Cerebellar nuclear complex (tissue), 1 donor: ENCODE results near the gene CNDP2.
"Not testable (repeated sequence)": the region's sequence is repeated elsewhere in the genome, so short reads cannot be mapped to it uniquely, and the experiment has no call there.

ENCODE experiments used
- DNase-seq, 2 experiments: peaks; one replicate each; lab custom pipeline; 2025; lab: John Stamatoyannopoulos, UW

Gene CNDP2

GRCh38 chr18:74534981-74535649, 39.0 kb downstream of the CNDP2 start:
- no peak for DNase-seq

GRCh38 chr18:74539289-74539688, 43.1 kb downstream of the CNDP2 start:
- DNase-seq = no peak

- no peak for DNase-seq
Observed at GRCh38 chr18:74540652-74541421, 44.7 kb downstream of the CNDP2 start.

GRCh38 chr18:74541703-74542555, 45.8 kb downstream of the CNDP2 start:
- no peak for DNase-seq

GRCh38 chr18:74544898-74545297, 48.7 kb downstream of the CNDP2 start:
- no peak for DNase-seq

GRCh38 chr18:74546007-74546406, 49.8 kb downstream of the CNDP2 start:
- DNase-seq = no peak

- DNase-seq = no peak
Observed at GRCh38 chr18:74546751-74547530, 50.8 kb downstream of the CNDP2 start.

GRCh38 chr18:74547860-74548259, 51.7 kb downstream of the CNDP2 start:
- DNase-seq = no peak

GRCh38 chr18:74549591-74550104, 53.5 kb downstream of the CNDP2 start:
- DNase-seq = no peak

- no peak for DNase-seq
Observed at GRCh38 chr18:74550886-74551285, 54.7 kb downstream of the CNDP2 start.

GRCh38 chr18:74551452-74551851, 55.3 kb downstream of the CNDP2 start:
- no peak for DNase-seq

- DNase-seq = no peak
Observed at GRCh38 chr18:74551936-74552555, 55.9 kb downstream of the CNDP2 start.

GRCh38 chr18:74556126-74556525, 60.0 kb downstream of the CNDP2 start:
- no peak for DNase-seq

- DNase-seq = no peak
Observed at GRCh38 chr18:74558096-74558495, 61.9 kb downstream of the CNDP2 start.

GRCh38 chr18:74562131-74562730, 66.1 kb downstream of the CNDP2 start:
- no peak for DNase-seq

- no peak for DNase-seq
Observed at GRCh38 chr18:74562775-74563174, 66.6 kb downstream of the CNDP2 start.

- no peak for DNase-seq
Observed at GRCh38 chr18:74563999-74564398, 67.8 kb downstream of the CNDP2 start.

GRCh38 chr18:74565164-74565563, 69.0 kb downstream of the CNDP2 start:
- DNase-seq = not testable (repeated sequence)

GRCh38 chr18:74565993-74566392, 69.8 kb downstream of the CNDP2 start:
- not testable (repeated sequence) for DNase-seq

- no peak for DNase-seq
Observed at GRCh38 chr18:74567822-74568221, 71.7 kb downstream of the CNDP2 start.

- DNase-seq = no peak
Observed at GRCh38 chr18:74569401-74569800, 73.2 kb downstream of the CNDP2 start.
